Smooth muscle cell (in vitro differentiated cells): ENCODE results near the gene ADRB2. TPM values are rescaled to one million over a fixed set of nuclear protein-coding genes. Genes with fewer than 3 reads are reported as not detected.

Source experiments
- DNase-seq: peaks from one replicate; lab custom pipeline; 2025; ENCODE audit not compliant: unreplicated experiment; lab: John Stamatoyannopoulos, UW
- H2AFZ ChIP-seq: fragments of 200-600 bp; sonication (generic); 2 replicates; pipeline ENCODE4 v1.6.0; 2016; ENCODE audit warnings: antibody characterized with exemption, low read depth, mild to moderate bottlenecking
- H3F3A ChIP-seq: fragments of 200-600 bp; sonication (generic); 2 replicates; pipeline ENCODE4 v1.6.0; 2017; ENCODE audit warnings: antibody characterized with exemption, low read depth
- H3K27ac ChIP-seq: fragments of 200-600 bp; sonication (generic); 2 replicates; pipeline ENCODE4 v1.5.1; 2016; ENCODE audit warnings: low read depth, mild to moderate bottlenecking
- H3K27me3 ChIP-seq: fragments of 200-600 bp; sonication (generic); 2 replicates; pipeline ENCODE4 v1.6.1; 2016; ENCODE audit warnings: low read depth, mild to moderate bottlenecking
- H3K36me3 ChIP-seq: fragments of 200-600 bp; sonication (generic); 2 replicates; pipeline ENCODE4 v1.5.1; 2016; ENCODE audit warnings: low read depth
- H3K4me1 ChIP-seq: fragments of 200-600 bp; sonication (generic); 2 replicates; pipeline ENCODE4 v1.5.1; 2016; ENCODE audit warnings: low read depth
- H3K4me2 ChIP-seq: fragments of 200-600 bp; sonication (generic); 2 replicates; pipeline ENCODE4 v1.6.0; 2016; ENCODE audit warnings: mild to moderate bottlenecking
- H3K4me3 ChIP-seq: fragments of 200-600 bp; sonication (generic); 2 replicates; pipeline ENCODE4 v1.5.1; 2016; ENCODE audit warnings: mild to moderate bottlenecking
- H3K79me2 ChIP-seq: fragments of 200-600 bp; sonication (generic); 2 replicates; pipeline ENCODE4 v1.6.0; 2016; ENCODE audit warnings: low read depth, mild to moderate bottlenecking
- H3K9ac ChIP-seq: fragments of 200-600 bp; sonication (generic); 2 replicates; pipeline ENCODE4 v1.6.0; 2016; ENCODE audit warnings: low read depth
- H3K9me3 ChIP-seq: fragments of 200-600 bp; sonication (generic); replicated peaks from 2 replicates; pipeline ENCODE4 v1.5.1; 2016; ENCODE audit warnings: low read depth
- H4K20me1 ChIP-seq: fragments of 200-600 bp; sonication (generic); 2 replicates; pipeline ENCODE4 v1.6.0; 2016; ENCODE audit warnings: low read depth
- CTCF ChIP-seq: fragments of 200-600 bp; sonication (generic); IDR thresholded peaks from 2 replicates; pipeline ENCODE4 v1.5.1; 2017; ENCODE audit warnings: borderline replicate concordance, mild to moderate bottlenecking, antibody characterized with exemption; ENCODE audit not compliant: insufficient read depth, poor library complexity, severe bottlenecking
- WGBS: methylation state at CpG from one replicate; pipeline ENCODE4 v1.1.7; 2016; ENCODE audit warnings: low lambda C conversion rate; 5-methylcytosine and 5-hydroxymethylcytosine counted together
- polyA plus RNA-seq: library from polyadenylated mRNA; unstranded; fragments of >200 nt; fragmentation: Nextera tagmentation; extraction: Ambion mirVana; gene quantifications from 2 replicates; pipeline ENCODE4 v1.2.1, GENCODE V29; 2016
- total RNA-seq: library from RNA; depleted of rRNA; stranded (reverse); fragments of >200 nt; gene quantifications from 2 replicates; pipeline ENCODE4 v1.2.3, GENCODE V29; 2014

The ADRB2 gene
- total and polyA plus RNA-seq, 2 experiments from 2014 or later = 1.9 TPM

GRCh38 chr5:148781766-148782165 lies 44.6 kb upstream of the ADRB2 start:
- Histone ChIP-seq H3K79me2 (no peaks in the 10 kb centered on the region), H3K4me2 (no peak overlapping the region), H3K27ac (no peak overlapping the region), H3F3A (no peaks in the 10 kb centered on the region), H3K4me1 (no peaks in the 10 kb centered on the region), H3K9ac (no peak overlapping the region), H3K4me3 (no peak overlapping the region), H3K36me3 (no peaks in the 10 kb centered on the region), H3K9me3 (no peaks in the 10 kb centered on the region), H3K27me3 (no peaks in the 10 kb centered on the region), H2AFZ (no peak overlapping the region), H4K20me1 (no peaks in the 10 kb centered on the region)
- 94% methylated on average over 2 of the region's 2 CpGs for WGBS
- no peak for TF ChIP-seq CTCF
- DNase-seq = no peak

DNA sequence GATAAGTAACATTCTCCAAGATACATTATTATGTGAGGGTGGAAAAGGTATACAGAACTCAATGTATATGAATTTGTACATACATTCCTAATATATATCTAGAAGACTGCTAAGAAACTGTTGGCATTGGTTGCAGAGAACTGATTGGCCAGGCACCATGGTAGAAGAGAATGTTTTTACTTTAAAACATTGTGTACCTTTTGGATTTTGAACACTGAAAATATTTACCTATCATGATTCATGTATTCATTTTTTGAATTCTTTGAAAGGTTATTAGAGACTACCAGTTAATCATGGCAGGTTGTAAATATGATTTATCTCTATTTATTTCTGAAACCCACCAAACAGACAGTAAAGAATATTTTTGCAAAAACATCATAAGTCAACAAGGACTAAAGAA lies 41.2 kb upstream of the ADRB2 start:
- no peaks in the 10 kb centered on the region for H3F3A ChIP-seq
- TF ChIP-seq CTCF = no peak

DNA sequence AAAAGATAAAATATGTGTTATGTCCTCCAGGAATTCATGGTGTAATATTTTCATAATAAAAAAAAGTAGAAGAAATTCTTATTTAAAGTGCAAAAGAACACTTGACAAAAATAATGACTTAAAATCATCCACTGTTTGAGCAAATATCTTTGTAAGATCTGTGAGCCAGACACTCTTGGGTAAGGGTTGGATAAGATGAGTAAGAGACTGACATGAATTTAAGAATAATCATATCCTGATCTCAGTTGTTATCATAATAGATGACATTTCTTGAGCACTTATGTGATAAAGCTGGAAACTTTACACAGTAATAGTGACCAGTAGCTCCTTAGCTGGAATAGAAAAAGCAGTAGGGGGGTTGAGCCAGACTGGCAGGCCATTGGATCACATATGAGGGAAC lies 40.0 kb upstream of the ADRB2 start:
- no peak overlapping the region for H3K4me2 ChIP-seq

More for the DNA sequence above, 41.2 kb upstream of the ADRB2 start:
- Histone ChIP-seq H3K9ac (no peak overlapping the region), H3K4me3 (no peak overlapping the region), H3K36me3 (no peaks in the 10 kb centered on the region), H3K27me3 (no peaks in the 10 kb centered on the region), H3K4me2 (no peak overlapping the region), H4K20me1 (no peaks in the 10 kb centered on the region), H3K9me3 (no peaks in the 10 kb centered on the region), H3K79me2 (no peaks in the 10 kb centered on the region), H3K4me1 (no peaks in the 10 kb centered on the region), H2AFZ (no peak overlapping the region), H3K27ac (no peak overlapping the region)
- DNase-seq = no peak

More for the DNA sequence above, 40.0 kb upstream of the ADRB2 start:
- Histone ChIP-seq H3K4me1 (no peaks in the 10 kb centered on the region), H3F3A (no peaks in the 10 kb centered on the region), H3K9me3 (no peaks in the 10 kb centered on the region), H3K4me3 (no peak overlapping the region), H4K20me1 (no peaks in the 10 kb centered on the region), H3K27me3 (no peaks in the 10 kb centered on the region), H3K27ac (no peak overlapping the region), H2AFZ (no peak overlapping the region), H3K9ac (no peak overlapping the region), H3K36me3 (no peaks in the 10 kb centered on the region), H3K79me2 (no peaks in the 10 kb centered on the region)
- DNase-seq = no peak
- no peak for TF ChIP-seq CTCF
